KBM-7 (cell line): ENCODE measurements around the gene ORMDL3.
"Not testable (repeated sequence)": the region's sequence is repeated elsewhere in the genome, so short reads cannot be mapped to it uniquely, and the experiment has no call there.

ENCODE experiments used
- DNase-seq: peaks from one replicate; pipeline ENCODE4 v3.0.0-alpha.2; 2015
- in situ Hi-C: fragments of 300-500 bp; cut with MboI; formaldehyde crosslinking; loops from 2 replicates; pipeline ENCODE4 v1.14.3; 2020; ENCODE audit warnings: low sequenced_read_pairs, low pct_unique_long_range_greater_than_20kb, mixed read lengths

ORMDL3 gene

GRCh38 chr17:39951924-39952679, 24.7 kb upstream of the ORMDL3 start:
- DNase-seq, result no peak
- in situ Hi-C loops, result no loop called here

GRCh38 chr17:39950871-39951348, 23.5 kb upstream of the ORMDL3 start:
- in situ Hi-C loops, result no loop called here

GRCh38 chr17:39949028-39949427, 21.6 kb upstream of the ORMDL3 start:
- in situ Hi-C loops, result no loop called here
- no peak for DNase-seq

More at GRCh38 chr17:39950871-39951348, 23.5 kb upstream of the ORMDL3 start:
- no peak for DNase-seq

GRCh38 chr17:39948489-39948828, 21.1 kb upstream of the ORMDL3 start:
- in situ Hi-C loops, DNase-seq: not testable (repeated sequence)

- in situ Hi-C loops, result no loop called here
- DNase-seq, result no peak
These were observed 19.3 kb upstream of the ORMDL3 start for GRCh38 chr17:39946551-39947330.

GRCh38 chr17:39944393-39944711, 17.0 kb upstream of the ORMDL3 start:
- in situ Hi-C loops, result no loop called here
- no peak for DNase-seq

- no peak for DNase-seq
- in situ Hi-C loops, result no loop called here
These were observed 16.4 kb upstream of the ORMDL3 start for GRCh38 chr17:39943702-39944392.

- in situ Hi-C loops, result no loop called here
- DNase-seq, result peak; percentile 72
These were observed 12.4 kb upstream of the ORMDL3 start for GRCh38 chr17:39939588-39940419.

GRCh38 chr17:39939106-39939505, 11.7 kb upstream of the ORMDL3 start:
- DNase-seq, result no peak

GRCh38 chr17:39938140-39938869, 10.9 kb upstream of the ORMDL3 start:
- DNase-seq, result no peak
- in situ Hi-C loops, result no loop called here

More at GRCh38 chr17:39939106-39939505, 11.7 kb upstream of the ORMDL3 start:
- in situ Hi-C loops, result no loop called here

GRCh38 chr17:39937447-39937846, 10.0 kb upstream of the ORMDL3 start:
- in situ Hi-C loops, result no loop called here
- DNase-seq, result no peak

GRCh38 chr17:39935909-39936308, 8.5 kb upstream of the ORMDL3 start:
- DNase-seq, result no peak
- in situ Hi-C loops, result no loop called here

- in situ Hi-C loops, result no loop called here
- no peak for DNase-seq
These were observed 6.9 kb upstream of the ORMDL3 start for GRCh38 chr17:39934324-39934723.

- DNase-seq, result no peak
- in situ Hi-C loops, result no loop called here
These were observed 6.5 kb upstream of the ORMDL3 start for GRCh38 chr17:39933912-39934311.

- in situ Hi-C loops, result no loop called here
- no peak for DNase-seq
These were observed 2.4 kb upstream of the ORMDL3 start for GRCh38 chr17:39929646-39930407.

- peak; percentile 24 for DNase-seq
These were observed 1.7 kb upstream of the ORMDL3 start for GRCh38 chr17:39928858-39929645.

More at GRCh38 chr17:39928858-39929645, 1.7 kb upstream of the ORMDL3 start:
- in situ Hi-C loops, result no loop called here
